ENCODE data around the gene UGT1A6. TPM values are rescaled to one million over a fixed set of nuclear protein-coding genes. Genes with fewer than 3 reads are reported as not detected.
A peak's percentile ranks its signal among the peaks of the same experiment; 100 is the strongest.
"Not testable (repeated sequence)": the region's sequence is repeated elsewhere in the genome, so short reads cannot be mapped to it uniquely, and the experiment has no call there.

UGT1A6 gene
- total RNA-seq, 1 donor from 2014 or later = 2.3 TPM

DNA sequence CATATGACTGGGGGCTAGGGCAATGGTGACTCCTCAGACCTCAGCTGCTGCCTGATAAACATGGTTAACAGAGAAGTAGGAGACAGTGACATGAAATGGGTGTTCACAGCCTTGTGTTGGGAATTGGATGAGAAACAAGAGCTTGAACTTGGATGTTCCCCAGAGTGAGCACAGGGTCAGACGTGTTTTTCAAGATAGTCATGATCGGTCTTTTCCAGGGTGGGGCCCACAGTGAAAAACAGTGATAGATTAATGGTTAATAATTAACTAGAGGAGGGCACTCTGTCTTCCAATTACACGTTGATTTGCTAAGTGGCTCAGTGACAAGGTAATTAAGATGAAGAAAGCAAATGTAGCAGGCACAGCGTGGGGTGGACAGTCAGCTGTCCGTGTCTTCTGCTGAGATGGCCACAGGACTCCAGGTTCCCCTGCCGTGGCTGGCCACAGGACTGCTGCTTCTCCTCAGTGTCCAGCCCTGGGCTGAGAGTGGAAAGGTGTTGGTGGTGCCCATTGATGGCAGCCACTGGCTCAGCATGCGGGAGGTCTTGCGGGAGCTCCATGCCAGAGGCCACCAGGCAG, 36.1 kb downstream of the UGT1A6 start, which contains the start of gene UGT1A3:
TSS of gene UGT1A3 (plus strand) at position 320 of the 579 bp plus-strand sequence. CDS start at position 405, 85 bp downstream.
- H3K27me3 ChIP-seq (ENCODE audit: low read depth) = no peaks in the 10 kb centered on the region
- H3K27ac ChIP-seq = no peak within 1 kb of the TSS
- intact Hi-C loops (cut with DNase I) = no loop called here
- ATAC-seq (peak in 1 of 2 donors; percentile 21), DNase-seq (no peak)
- H3K4me3 ChIP-seq = no peak within 1 kb of the TSS
- no peaks in the 10 kb centered on the region for H3K9me3 ChIP-seq
- TF ChIP-seq, protein P1, sequence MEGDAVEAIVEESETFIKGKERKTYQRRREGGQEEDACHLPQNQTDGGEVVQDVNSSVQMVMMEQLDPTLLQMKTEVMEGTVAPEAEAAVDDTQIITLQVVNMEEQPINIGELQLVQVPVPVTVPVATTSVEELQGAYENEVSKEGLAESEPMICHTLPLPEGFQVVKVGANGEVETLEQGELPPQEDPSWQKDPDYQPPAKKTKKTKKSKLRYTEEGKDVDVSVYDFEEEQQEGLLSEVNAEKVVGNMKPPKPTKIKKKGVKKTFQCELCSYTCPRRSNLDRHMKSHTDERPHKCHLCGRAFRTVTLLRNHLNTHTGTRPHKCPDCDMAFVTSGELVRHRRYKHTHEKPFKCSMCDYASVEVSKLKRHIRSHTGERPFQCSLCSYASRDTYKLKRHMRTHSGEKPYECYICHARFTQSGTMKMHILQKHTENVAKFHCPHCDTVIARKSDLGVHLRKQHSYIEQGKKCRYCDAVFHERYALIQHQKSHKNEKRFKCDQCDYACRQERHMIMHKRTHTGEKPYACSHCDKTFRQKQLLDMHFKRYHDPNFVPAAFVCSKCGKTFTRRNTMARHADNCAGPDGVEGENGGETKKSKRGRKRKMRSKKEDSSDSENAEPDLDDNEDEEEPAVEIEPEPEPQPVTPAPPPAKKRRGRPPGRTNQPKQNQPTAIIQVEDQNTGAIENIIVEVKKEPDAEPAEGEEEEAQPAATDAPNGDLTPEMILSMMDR (IDR thresholded peaks at IDR 0.05) = no peak
- no peaks in the 10 kb centered on the region for H3K4me1 ChIP-seq
- H3K36me3 ChIP-seq = no peaks in the 10 kb centered on the region

DNA sequence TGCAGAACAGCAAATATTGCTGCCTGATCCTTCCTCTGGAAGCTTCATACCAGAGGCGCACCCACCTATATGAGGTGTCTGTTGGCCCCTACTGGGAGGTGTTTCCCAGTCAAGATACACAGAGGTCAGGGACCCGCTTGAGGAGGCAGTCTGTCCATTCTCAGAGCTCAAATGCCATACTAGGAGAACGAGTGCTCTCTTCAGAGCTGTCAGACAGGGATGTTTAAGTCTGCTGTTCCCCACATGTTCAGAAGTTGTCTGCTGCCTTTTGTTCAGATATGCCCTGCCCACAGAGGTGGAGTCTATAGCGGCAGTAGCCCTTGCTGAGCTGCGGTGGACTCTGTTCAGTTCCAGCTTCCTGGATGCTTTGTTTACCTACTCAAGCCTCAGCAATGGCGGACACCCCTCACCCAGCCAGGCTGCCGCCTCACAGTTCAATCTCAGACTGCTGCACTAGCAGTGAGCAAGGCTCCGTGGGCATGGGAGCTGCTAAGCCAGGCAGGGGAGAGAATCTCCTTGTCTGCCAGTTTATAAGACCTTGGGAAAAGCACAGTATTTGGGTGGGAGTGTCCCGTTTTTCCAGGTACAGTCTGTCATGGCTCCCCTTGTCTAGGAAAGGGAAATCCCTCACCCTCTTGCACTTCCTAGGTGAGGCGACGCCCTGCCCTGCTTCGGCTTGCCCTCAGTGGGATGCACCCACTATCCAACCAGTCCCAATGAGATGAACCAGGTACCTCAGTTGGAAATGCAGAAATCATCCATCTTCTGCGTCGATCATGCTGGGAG, 44.4 kb downstream of the UGT1A6 start:
- H3K36me3 ChIP-seq; H3K27me3 ChIP-seq (ENCODE audit: low read depth); H3K4me3 ChIP-seq; ATAC-seq; H3K27ac ChIP-seq; H3K4me1 ChIP-seq; DNase-seq; intact Hi-C loops (cut with DNase I); H3K9me3 ChIP-seq: not testable (repeated sequence)

DNA sequence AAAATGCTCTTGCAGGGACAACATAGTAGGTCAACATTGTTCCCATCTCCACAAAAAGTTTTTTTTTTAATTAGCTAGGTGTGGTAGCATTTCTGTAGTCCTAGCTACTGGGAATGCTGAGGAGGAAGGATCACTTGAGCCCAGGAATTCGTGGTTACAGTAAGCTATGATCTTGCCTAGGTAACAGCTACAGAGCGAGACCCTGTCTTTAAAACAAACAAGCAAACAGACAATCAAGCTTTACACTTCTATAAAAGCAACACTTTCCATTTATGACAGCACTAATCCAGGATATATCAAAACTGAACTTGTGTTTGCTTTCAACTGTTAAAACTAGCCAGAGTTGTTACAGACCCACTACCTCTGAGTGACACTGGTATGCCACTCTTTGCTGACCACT, 48.2 kb downstream of the UGT1A6 start:
- intact Hi-C loops (cut with DNase I) = no loop called here
- Histone ChIP-seq H3K4me1 (no peaks in the 10 kb centered on the region), H3K4me3 (no peak overlapping the region), H3K27ac (no peak overlapping the region), H3K36me3 (no peaks in the 10 kb centered on the region), H3K27me3 (ENCODE audit: low read depth) (no peaks in the 10 kb centered on the region), H3K9me3 (no peaks in the 10 kb centered on the region)
- ATAC-seq (no peak), DNase-seq (no peak)
- TF ChIP-seq, protein P1 (IDR thresholded peaks at IDR 0.05) = no peak

DNA sequence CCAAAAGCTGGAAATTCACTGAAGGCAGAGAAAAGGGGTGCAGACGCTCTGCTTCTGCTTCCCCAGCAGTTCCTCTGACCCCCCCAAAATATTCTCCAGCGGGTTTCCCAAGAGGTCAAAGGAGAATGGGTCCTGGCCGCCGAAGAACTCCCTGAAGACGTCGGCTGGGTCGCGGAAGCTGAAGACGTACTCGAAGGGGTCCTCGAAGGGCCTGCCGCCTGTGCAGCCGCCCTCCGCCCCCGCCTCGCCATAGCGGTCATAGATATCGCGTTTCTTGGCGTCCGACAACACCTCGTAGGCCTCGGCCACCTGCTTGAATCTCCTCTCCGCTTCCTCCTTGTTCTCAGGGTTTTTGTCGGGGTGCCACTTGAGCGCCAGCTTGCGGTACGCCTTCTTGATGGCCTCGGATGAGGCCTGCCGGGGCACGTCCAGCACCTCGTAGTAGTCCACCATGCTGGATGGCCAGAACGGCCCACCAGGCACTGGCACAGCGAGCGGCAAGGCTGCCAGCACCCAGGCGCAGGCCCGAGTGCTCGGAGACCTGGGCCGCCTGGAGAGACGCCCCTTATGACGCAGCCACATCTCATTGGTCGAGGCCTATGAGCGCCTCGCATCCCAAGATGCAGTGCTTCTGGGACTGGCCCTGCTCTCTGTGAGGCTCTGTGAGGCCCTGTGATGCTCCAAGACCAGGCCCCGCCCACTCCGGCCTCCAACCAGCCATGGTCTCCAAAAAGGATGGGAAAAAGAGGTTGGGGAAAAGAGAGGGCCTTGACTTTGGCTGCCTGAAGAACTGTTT, 51.0 kb downstream of the UGT1A6 start:
- H3K9me3 ChIP-seq = no peaks in the 10 kb centered on the region
- ATAC-seq = no peak
- intact Hi-C loops (cut with DNase I) = no loop called here

DNA sequence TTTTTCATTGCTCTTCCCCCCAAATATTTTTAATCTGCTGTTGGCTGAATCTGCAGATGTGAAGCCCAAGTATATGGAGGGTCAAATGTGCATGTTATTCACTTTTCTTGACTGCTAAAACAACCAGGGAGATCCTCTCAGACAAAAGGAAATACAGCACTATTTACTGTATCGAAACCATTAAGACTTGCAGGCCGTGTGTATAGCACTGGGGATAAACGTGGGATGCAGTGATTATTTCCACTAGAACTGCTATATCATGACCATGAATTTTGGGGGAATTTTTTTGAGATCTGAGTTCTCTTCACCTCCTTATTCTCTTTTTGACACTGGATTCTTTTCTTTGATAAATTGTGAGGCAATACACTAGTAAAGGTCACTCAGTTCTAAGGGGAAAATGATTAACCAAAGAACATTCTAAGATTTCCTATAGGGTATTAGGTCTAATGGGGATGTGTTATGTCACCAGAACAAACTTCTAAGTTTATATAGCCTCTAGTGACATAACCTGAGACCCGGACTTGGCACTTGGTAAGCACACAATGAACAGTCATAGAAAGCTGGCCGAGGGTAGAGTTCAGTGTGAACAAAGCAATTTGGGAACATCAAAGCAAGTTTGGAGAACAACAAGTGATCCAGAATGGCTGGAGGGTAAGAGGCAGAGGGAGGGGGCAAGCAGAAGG, 52.5 kb downstream of the UGT1A6 start:
- Histone ChIP-seq H3K4me3 (no peak overlapping the region), H3K9me3 (no peaks in the 10 kb centered on the region), H3K27me3 (ENCODE audit: low read depth) (no peaks in the 10 kb centered on the region), H3K36me3 (no peaks in the 10 kb centered on the region), H3K27ac (no peak overlapping the region), H3K4me1 (no peaks in the 10 kb centered on the region)
- no peak for DNase-seq
- intact Hi-C loops (cut with DNase I) = no loop called here
- ATAC-seq = no peak
- TF ChIP-seq, protein P1 (IDR thresholded peaks at IDR 0.05) = no peak

More for the DNA sequence above, 51.0 kb downstream of the UGT1A6 start:
- Histone ChIP-seq H3K4me1 (no peaks in the 10 kb centered on the region), H3K27ac (no peak overlapping the region), H3K27me3 (ENCODE audit: low read depth) (no peaks in the 10 kb centered on the region), H3K36me3 (no peaks in the 10 kb centered on the region), H3K4me3 (no peak overlapping the region)
- DNase-seq = no peak
- TF ChIP-seq, protein P1 (IDR thresholded peaks at IDR 0.05) = no peak

DNA sequence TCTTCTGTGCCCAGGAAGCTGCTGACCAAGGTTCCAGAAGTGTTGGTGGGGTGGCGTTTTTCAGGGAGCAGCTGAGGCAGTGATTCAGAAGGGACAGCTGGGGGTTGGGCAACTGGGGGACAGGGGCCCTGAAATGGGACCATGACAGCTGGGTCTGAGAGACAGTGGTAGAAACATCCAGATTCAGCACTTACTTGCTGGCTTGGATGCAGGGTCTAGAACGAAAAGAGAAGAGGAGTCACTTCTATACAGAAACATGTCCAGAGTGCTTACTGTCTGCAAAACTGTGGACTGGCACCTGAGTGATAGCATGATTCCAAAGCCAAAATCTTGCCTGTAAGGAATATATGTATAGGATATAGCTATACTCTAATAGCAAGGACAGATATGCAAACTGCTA, 53.1 kb downstream of the UGT1A6 start:
- intact Hi-C loops (cut with DNase I); H3K27ac ChIP-seq; H3K4me1 ChIP-seq; H3K36me3 ChIP-seq; H3K27me3 ChIP-seq (ENCODE audit: low read depth); ATAC-seq; DNase-seq; H3K9me3 ChIP-seq; H3K4me3 ChIP-seq: not testable (repeated sequence)
